Neural crest cell (in vitro differentiated cells): ENCODE data around the gene KLK11. TPM values are rescaled to one million over a fixed set of nuclear protein-coding genes. Genes with fewer than 3 reads are reported as not detected.

Experiments
- DNase-seq: peaks from one replicate; pipeline ENCODE4 v3.0.0; 2021; ENCODE audit warnings: low read depth, mixed read lengths, low spot score
- H3K27ac Mint-ChIP-seq: one replicate; pipeline ENCODE4 v1.8.0; 2021; ENCODE audit warnings: mild to moderate bottlenecking, mixed read lengths; ENCODE audit not compliant: unreplicated experiment
- H3K27me3 Mint-ChIP-seq: 2 replicates; pipeline ENCODE4 v1.8.0; 2021; ENCODE audit warnings: low read depth, mild to moderate bottlenecking, mixed read lengths
- H3K36me3 Mint-ChIP-seq: 2 replicates; pipeline ENCODE4 v1.8.0; 2021; ENCODE audit warnings: low read depth, mild to moderate bottlenecking, mixed read lengths
- H3K4me1 Mint-ChIP-seq: 2 replicates; pipeline ENCODE4 v1.8.0; 2021; ENCODE audit warnings: mixed read lengths
- H3K4me3 Mint-ChIP-seq: one replicate; pipeline ENCODE4 v1.8.0; 2021; ENCODE audit warnings: mild to moderate bottlenecking, mixed read lengths
- H3K9me3 Mint-ChIP-seq: 2 replicates; pipeline ENCODE4 v1.8.0; 2021; ENCODE audit warnings: mixed read lengths
- total RNA-seq: library from RNA; stranded (reverse); gene quantifications from 2 replicates; pipeline ENCODE4 v1.2.1, GENCODE V29; 2021
- TF ChIP-seq, protein P1 (sequence below): fragments of 200-600 bp; sonication (generic); conservative IDR thresholded peaks from 2 replicates; pipeline ENCODE4 v1.5.0; 2021; ENCODE audit warnings: antibody characterized with exemption, mild to moderate bottlenecking

The KLK11 gene
- total RNA-seq, 1 donor from 2014 or later: not detected

- peaks cover 31% of the 10 kb centered on the region for H3K27me3 Mint-ChIP-seq
- no peak overlapping the region for H3K4me3 Mint-ChIP-seq
- peaks cover 5% of the 10 kb centered on the region for H3K9me3 Mint-ChIP-seq
These were observed 3.3 kb upstream of the KLK11 start for GRCh38 chr19:51029718-51030117.

GRCh38 chr19:51027873-51028272 lies 1.5 kb upstream of the KLK11 start:
- no peak overlapping the region for H3K4me3 Mint-ChIP-seq
- H3K36me3 Mint-ChIP-seq: no peaks in the 10 kb centered on the region
- H3K27ac Mint-ChIP-seq: no peak overlapping the region
- TF ChIP-seq, protein P1, sequence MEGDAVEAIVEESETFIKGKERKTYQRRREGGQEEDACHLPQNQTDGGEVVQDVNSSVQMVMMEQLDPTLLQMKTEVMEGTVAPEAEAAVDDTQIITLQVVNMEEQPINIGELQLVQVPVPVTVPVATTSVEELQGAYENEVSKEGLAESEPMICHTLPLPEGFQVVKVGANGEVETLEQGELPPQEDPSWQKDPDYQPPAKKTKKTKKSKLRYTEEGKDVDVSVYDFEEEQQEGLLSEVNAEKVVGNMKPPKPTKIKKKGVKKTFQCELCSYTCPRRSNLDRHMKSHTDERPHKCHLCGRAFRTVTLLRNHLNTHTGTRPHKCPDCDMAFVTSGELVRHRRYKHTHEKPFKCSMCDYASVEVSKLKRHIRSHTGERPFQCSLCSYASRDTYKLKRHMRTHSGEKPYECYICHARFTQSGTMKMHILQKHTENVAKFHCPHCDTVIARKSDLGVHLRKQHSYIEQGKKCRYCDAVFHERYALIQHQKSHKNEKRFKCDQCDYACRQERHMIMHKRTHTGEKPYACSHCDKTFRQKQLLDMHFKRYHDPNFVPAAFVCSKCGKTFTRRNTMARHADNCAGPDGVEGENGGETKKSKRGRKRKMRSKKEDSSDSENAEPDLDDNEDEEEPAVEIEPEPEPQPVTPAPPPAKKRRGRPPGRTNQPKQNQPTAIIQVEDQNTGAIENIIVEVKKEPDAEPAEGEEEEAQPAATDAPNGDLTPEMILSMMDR: no peak
- H3K27me3 Mint-ChIP-seq: peaks cover 37% of the 10 kb centered on the region
- no peaks in the 10 kb centered on the region for H3K4me1 Mint-ChIP-seq
- no peak for DNase-seq
- peaks cover 5% of the 10 kb centered on the region for H3K9me3 Mint-ChIP-seq

More at GRCh38 chr19:51029718-51030117, 3.3 kb upstream of the KLK11 start:
- Mint-ChIP-seq H3K36me3 (no peaks in the 10 kb centered on the region), H3K4me1 (no peaks in the 10 kb centered on the region), H3K27ac (no peak overlapping the region)
- TF ChIP-seq, protein P1: no peak
- no peak for DNase-seq

DNA sequence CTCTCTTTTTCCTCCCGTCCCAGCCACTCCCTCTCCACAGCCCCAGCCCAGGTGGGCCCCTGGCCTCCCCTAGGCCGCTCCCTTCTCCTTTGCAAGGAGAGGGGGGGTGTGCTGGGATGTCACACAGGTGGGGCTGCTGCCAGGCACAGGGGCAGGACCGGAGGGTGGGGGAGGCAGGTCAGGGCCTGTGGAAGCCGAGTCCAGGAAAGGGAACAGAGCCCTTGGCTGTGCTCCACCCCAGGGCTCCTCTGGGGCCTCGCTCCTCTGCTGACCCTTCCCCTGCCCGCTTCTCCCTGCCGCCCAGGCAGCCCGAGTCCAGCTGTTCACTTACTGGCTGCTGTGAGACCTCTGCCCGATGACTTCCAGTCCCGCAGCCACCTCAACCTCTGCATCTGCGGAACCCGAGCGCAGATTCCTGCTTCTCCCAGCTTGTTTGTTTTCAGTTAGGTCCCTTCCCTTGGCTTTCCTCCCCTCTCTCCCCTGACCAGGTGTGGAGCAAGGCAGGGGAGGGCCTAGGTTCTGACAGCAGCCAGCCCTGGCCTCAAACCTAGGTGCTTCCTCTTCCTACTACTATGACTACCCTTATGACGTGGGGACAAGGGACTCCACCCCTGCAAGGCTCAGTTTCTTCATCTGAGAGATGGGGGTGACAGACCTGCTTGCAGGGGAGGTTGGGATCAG lies 850 bp upstream of the KLK11 start:
- TF ChIP-seq, protein P1: no peak
- Mint-ChIP-seq H3K27ac (no peak overlapping the region), H3K4me3 (no peak overlapping the region), H3K36me3 (no peaks in the 10 kb centered on the region), H3K27me3 (peaks cover 44% of the 10 kb centered on the region), H3K9me3 (peaks cover 5% of the 10 kb centered on the region), H3K4me1 (no peaks in the 10 kb centered on the region)
- DNase-seq: no peak

DNA sequence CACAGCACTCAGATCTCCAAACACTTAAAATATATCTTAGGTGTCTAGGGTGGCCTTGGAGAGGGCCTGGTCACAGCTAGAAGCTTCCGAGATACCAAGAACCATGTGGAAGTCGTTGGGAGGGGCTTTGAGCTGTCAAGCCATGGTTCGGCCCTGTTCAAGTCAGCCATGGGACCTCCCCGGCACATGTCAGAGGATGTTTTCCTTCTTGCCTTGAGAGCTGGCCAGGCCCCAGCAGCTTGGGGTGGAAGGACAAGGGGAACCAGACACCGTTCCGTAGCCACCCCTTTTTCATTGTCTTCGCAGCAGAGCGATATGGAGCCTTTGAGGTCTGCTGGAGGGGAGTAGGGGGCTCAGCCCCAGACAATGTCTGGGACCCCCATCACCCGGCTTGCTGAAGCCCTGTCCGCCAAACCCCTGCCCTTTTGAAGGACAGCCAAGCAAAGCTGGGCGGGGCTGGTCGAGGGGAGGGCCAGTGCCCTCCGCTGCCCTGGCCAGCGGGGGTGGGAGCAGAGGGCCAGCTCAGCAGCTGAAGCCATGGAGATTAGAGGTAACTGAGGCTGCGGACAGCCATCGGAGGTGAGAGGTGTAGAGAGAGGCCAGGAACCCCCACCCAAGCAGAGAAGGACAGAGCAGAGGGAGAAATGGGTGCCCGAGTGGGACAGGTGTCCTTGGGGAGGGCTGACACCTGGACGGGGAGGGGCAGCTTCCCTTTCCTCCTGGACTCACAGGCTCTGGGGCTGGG lies 435 bp downstream of the KLK11 start:
- Mint-ChIP-seq H3K27me3 (peaks cover 51% of the 10 kb centered on the region), H3K4me3 (no peak overlapping the region), H3K27ac (no peak overlapping the region), H3K9me3 (peaks cover under 1% of the 10 kb centered on the region), H3K36me3 (no peaks in the 10 kb centered on the region), H3K4me1 (no peaks in the 10 kb centered on the region)
- TF ChIP-seq, protein P1: no peak
- DNase-seq: no peak

- Mint-ChIP-seq H3K27ac (no peak overlapping the region), H3K27me3 (peaks cover 57% of the 10 kb centered on the region), H3K9me3 (no peaks in the 10 kb centered on the region), H3K36me3 (no peaks in the 10 kb centered on the region), H3K4me1 (no peaks in the 10 kb centered on the region), H3K4me3 (no peak overlapping the region)
- DNase-seq: no peak
- TF ChIP-seq, protein P1: no peak
These were observed 1.0 kb downstream of the KLK11 start for GRCh38 chr19:51025401-51025800.
